Measurements from ENCODE around the gene CNOT1. TPM values are rescaled to one million over a fixed set of nuclear protein-coding genes. Genes with fewer than 3 reads are reported as not detected.

CNOT1 gene
- total RNA-seq, 1 experiment from 2014 or later, result 230 TPM

DNA sequence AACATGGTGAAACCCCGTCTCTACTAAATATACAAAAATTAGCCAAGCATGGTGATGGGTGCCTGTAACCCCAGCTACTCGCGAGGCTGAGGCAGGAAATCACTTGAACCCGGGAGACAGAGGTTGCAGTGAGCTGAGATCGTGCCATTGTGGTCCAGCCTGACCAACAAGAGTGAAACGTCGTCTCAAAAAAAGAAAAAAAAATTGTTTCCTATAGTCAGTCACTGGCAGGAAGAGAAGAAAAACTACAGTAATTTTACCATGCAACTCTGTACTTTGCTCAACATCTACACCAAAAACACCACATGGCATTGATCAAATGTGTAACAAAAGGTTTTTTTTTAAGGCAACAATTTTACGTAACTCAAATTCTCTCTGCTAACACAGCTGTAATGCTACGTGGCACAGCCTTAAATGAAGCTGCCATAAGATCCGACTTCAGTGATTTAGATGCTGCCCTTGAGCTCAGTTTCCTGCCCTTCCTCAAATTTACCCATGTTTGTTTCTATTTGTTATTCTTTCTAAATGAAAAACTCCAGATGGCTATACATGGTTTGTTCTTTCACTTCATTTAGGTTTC lies 40.2 kb downstream of the CNOT1 start:
- TF ChIP-seq SIN3A (IDR thresholded peaks at IDR 0.05; ENCODE audit: low read depth) (no peak), FOSL1 (IDR thresholded peaks at IDR 0.05; ENCODE audit: low read depth) (no peak), ZFX (IDR thresholded peaks at IDR 0.05) (no peak), RAD21 (IDR thresholded peaks at IDR 0.05; ENCODE audit: low read depth) (no peak), EZH2phosphoT487 (IDR thresholded peaks at IDR 0.05; ENCODE audit: borderline replicate concordance) (no peak), JUND (IDR thresholded peaks at IDR 0.05) (no peak), POLR2A (IDR thresholded peaks at IDR 0.05; ENCODE audit: borderline replicate concordance, extremely low read depth, insufficient read depth, insufficient read length) (no peak), SP1 (IDR thresholded peaks at IDR 0.05; ENCODE audit: low read depth) (no peak), POLR2AphosphoS5 (IDR thresholded peaks at IDR 0.05; ENCODE audit: low read depth, low read length) (no peak), CBX3 (IDR thresholded peaks at IDR 0.05; ENCODE audit: low read depth) (no peak), YY1 (IDR thresholded peaks at IDR 0.05; ENCODE audit: extremely low read depth, insufficient replicate concordance, low read depth, low read length) (no peak), TCF7L2 (IDR thresholded peaks at IDR 0.05; ENCODE audit: borderline replicate concordance, extremely low read depth, insufficient read depth, insufficient read length) (no peak), EGR1 (IDR thresholded peaks at IDR 0.05; ENCODE audit: low read depth) (no peak)
- TF ChIP-seq, protein P1, sequence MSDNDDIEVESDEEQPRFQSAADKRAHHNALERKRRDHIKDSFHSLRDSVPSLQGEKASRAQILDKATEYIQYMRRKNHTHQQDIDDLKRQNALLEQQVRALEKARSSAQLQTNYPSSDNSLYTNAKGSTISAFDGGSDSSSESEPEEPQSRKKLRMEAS (IDR thresholded peaks at IDR 0.05), result no peak
- TF ChIP-seq, protein P2, sequence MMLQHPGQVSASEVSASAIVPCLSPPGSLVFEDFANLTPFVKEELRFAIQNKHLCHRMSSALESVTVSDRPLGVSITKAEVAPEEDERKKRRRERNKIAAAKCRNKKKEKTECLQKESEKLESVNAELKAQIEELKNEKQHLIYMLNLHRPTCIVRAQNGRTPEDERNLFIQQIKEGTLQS (IDR thresholded peaks at IDR 0.05), result no peak
- no peaks in the 10 kb centered on the region; the same call in 1 of the 2 replicates for H4K20me1 ChIP-seq (ENCODE audit: insufficient read depth)
- no peaks in the 10 kb centered on the region for H3K9me3 ChIP-seq (ENCODE audit: control insufficient read depth in 1 of 2, insufficient read depth in 1 of 2, low read depth in 1 of 2, low read length in 2 of 2)
- intact Hi-C loops (cut with micrococcal nuclease), result no loop called here
- no peak overlapping the region for H3K4me3 ChIP-seq (replicated peaks in 1 of 2; ENCODE audit: low read depth in 1 of 2, low read length in 2 of 2)
- ChIA-PET POLR2A (no interaction called here), CTCF (no interaction called here), RAD21 (ENCODE audit: low non-redundant PET in 1 of 2, low total read pairs in 2 of 2, uncharacterized antibody in 2 of 2, unreplicated experiment in 2 of 2) (interaction anchor here in 1 of 2 experiments (0.7 kb wide), 1 partner anchor 72 kb away, joined by 3 read pairs; no protein-coding TSS in a partner anchor)
- no peak overlapping the region for H3K27ac ChIP-seq (ENCODE audit: low read depth, low read length)
- no peak overlapping the region for H2AFZ ChIP-seq (ENCODE audit: low read depth, low read length, poor library complexity, severe bottlenecking)
- H3K9me2 ChIP-seq (ENCODE audit: insufficient read depth), result no peaks in the 10 kb centered on the region
- no TSS peak for BruUV-seq (replicated peaks)
- DNase-seq (ENCODE audit: low read depth, low spot score) (no peak), ATAC-seq (no peak)
- H3K36me3 ChIP-seq (ENCODE audit: control insufficient read depth in 1 of 2, insufficient read depth in 2 of 2, low read length in 2 of 2), result peaks cover 47 to 52% of the 10 kb centered on the region in 2 experiments
- no peaks in the 10 kb centered on the region for H3K27me3 ChIP-seq (ENCODE audit: insufficient read depth, low read length)
- H3K9ac ChIP-seq (ENCODE audit: low read length), result no peak overlapping the region
- H3K79me2 ChIP-seq (ENCODE audit: insufficient read depth, low read length), result peaks cover 82% of the 10 kb centered on the region
- H3K4me2 ChIP-seq (ENCODE audit: low read length), result no peak overlapping the region
- no peaks in the 10 kb centered on the region for H3K4me1 ChIP-seq (ENCODE audit: control insufficient read depth in 1 of 2, insufficient read depth in 2 of 2, low read length in 2 of 2)

Data from HCT116 (cell line).